Fibroblast of lung (primary cell): ENCODE measurements around the gene HUS1B.

Experiments used
- CTCF ChIP-seq, 2 donors: IDR thresholded peaks in 1 of 2; conservative IDR thresholded peaks in 1 of 2; 1 replicate in 1 of 2; 2 replicates in 1 of 2; pipeline ENCODE4 v1.5.1; 2011 to 2012; ENCODE audit warnings: low read length in 2 of 2, control low read depth in 1 of 2, inconsistent platforms in 1 of 2, low read depth in 1 of 2, mild to moderate bottlenecking in 1 of 2
- EZH2 ChIP-seq: IDR thresholded peaks from 2 replicates; pipeline ENCODE4 v1.5.1; 2012; ENCODE audit warnings: low read length, control low read depth, mild to moderate bottlenecking; ENCODE audit errors: missing control alignments

- no peak for TF ChIP-seq EZH2
- TF ChIP-seq CTCF (conservative IDR thresholded peaks at IDR 0.05 in 1 of 2, IDR thresholded peaks at IDR 0.05 in 1 of 2; ENCODE audit: low read depth in 1 of 2, low read length in 2 of 2) = no peak
These were observed 34.4 kb downstream of the HUS1B start for GRCh38 chr6:622462-622861.
